Bronchial epithelial cell (primary cell): Measurements from ENCODE around the gene DUSP22. TPM values are rescaled to one million over a fixed set of nuclear protein-coding genes. Genes with fewer than 3 reads are reported as not detected.

ENCODE experiments used
- DNase-seq: peaks from one replicate; pipeline ENCODE4 v3.0.0-alpha.2; 2010; ENCODE audit warnings: low read depth
- FAIRE-seq: peaks from 2 replicates; lab custom pipeline; 2011; peaks lifted over from hg19 to GRCh38; lab: Jason Lieb, UNC
- H3K27me3 ChIP-seq: 2 replicates; pipeline ENCODE4 v1.5.1; 2011; ENCODE audit warnings: low read length; ENCODE audit not compliant: control insufficient read depth, insufficient read depth
- H3K36me3 ChIP-seq: 2 replicates; pipeline ENCODE4 v1.5.1; 2011; ENCODE audit warnings: low read length; ENCODE audit not compliant: control insufficient read depth, insufficient read depth
- H3K4me3 ChIP-seq: 2 replicates; pipeline ENCODE4 v1.5.1; 2011; ENCODE audit warnings: mild to moderate bottlenecking, low read depth, low read length, control low read depth
- total RNA-seq: library from RNA; depleted of rRNA; stranded (reverse); fragments of >200 nt; gene quantifications from 2 replicates; pipeline ENCODE4 v1.2.1, GENCODE V29; 2014
- TF ChIP-seq, protein P1 (sequence below): IDR thresholded peaks from 2 replicates; pipeline ENCODE4 v1.5.1; 2011; ENCODE audit warnings: mild to moderate bottlenecking, moderate library complexity, low read length, control low read depth, inconsistent platforms; ENCODE audit not compliant: insufficient read depth, severe bottlenecking

The DUSP22 gene
- total RNA-seq, 1 donor from 2014 or later: 33.7 TPM

DNA sequence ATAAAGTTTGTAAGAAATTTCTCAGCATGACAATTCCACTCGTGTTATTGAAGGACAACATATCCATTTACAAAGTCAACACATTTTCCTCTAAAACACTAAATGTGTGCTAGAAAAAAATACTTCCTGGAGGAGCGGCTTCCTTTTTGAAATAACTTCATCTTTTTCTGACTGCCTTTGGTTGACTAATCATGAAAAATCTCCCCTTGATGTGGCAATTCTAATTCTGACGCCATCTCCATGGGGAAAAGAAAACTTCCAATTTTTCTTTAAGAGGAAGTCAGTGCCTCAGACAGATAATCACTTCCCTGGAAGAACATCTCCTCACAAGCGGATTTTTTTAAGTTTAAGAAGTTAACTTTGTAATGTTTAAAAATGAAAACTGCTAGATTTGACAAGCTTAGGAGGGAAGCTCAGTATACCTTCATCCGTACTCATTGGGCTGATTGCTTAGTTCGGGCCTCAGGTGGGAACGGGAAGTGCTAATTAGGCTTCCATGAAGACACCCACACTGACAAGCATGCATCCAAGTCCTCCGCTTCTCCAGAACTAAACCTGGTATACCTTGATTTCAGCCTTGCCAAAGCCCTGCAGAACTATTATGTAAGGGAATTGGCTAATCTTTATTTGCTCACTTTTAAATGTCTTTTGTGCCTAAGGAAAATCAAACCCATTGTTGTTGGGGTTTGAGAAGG, 35.1 kb upstream of the DUSP22 start:
- TF ChIP-seq, protein P1, sequence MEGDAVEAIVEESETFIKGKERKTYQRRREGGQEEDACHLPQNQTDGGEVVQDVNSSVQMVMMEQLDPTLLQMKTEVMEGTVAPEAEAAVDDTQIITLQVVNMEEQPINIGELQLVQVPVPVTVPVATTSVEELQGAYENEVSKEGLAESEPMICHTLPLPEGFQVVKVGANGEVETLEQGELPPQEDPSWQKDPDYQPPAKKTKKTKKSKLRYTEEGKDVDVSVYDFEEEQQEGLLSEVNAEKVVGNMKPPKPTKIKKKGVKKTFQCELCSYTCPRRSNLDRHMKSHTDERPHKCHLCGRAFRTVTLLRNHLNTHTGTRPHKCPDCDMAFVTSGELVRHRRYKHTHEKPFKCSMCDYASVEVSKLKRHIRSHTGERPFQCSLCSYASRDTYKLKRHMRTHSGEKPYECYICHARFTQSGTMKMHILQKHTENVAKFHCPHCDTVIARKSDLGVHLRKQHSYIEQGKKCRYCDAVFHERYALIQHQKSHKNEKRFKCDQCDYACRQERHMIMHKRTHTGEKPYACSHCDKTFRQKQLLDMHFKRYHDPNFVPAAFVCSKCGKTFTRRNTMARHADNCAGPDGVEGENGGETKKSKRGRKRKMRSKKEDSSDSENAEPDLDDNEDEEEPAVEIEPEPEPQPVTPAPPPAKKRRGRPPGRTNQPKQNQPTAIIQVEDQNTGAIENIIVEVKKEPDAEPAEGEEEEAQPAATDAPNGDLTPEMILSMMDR: no peak
- peak; percentile 87 for DNase-seq
- peak; percentile 91 for FAIRE-seq
- no peaks in the 10 kb centered on the region for H3K27me3 ChIP-seq
- no peak overlapping the region for H3K4me3 ChIP-seq
- no peaks in the 10 kb centered on the region for H3K36me3 ChIP-seq

DNA sequence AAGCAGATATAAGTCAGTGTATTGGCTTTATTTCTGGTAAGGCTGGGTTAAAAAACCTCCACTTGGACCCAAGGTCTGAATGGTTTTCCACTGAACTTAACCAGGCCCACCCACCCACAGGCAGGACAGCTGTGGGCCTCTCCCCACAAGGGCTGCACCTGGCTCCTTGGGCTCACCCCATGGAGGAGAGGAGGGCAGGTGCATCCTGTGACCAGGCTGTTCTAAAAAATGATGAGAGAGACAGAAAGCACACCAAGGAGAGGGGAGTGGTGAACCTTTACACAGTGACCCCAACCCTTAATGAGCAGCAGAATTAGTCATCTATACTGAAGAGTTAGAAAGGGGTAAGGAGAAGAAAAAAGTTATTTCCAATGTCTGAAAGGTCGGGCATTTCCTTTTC, 34.5 kb upstream of the DUSP22 start:
- no peak for DNase-seq
- H3K36me3 ChIP-seq: no peaks in the 10 kb centered on the region
- no peaks in the 10 kb centered on the region for H3K27me3 ChIP-seq
- TF ChIP-seq, protein P1: no peak
- FAIRE-seq: no peak
- no peak overlapping the region for H3K4me3 ChIP-seq

DNA sequence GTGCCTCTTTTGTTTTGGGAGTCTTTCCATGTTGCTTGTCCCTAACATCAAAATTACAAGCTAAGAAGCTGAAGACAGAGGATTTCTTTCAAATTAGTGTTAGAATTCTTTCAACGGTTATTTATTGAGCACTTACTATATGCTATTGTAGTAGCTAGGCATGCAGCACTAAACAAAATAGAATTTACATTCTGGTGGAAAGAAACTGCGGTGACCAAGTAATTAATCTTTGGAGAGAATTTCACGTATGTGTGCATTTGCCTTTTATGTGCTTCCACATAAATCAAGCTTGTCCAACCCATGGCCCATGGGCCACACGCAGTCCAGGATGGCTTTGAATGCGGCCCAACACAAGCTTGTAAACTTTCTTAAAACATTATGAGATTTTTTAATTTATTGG, 33.0 kb upstream of the DUSP22 start:
- DNase-seq: no peak
- FAIRE-seq: no peak
- H3K27me3 ChIP-seq: no peaks in the 10 kb centered on the region
- TF ChIP-seq, protein P1: no peak
- H3K4me3 ChIP-seq: no peak overlapping the region
- H3K36me3 ChIP-seq: no peaks in the 10 kb centered on the region

DNA sequence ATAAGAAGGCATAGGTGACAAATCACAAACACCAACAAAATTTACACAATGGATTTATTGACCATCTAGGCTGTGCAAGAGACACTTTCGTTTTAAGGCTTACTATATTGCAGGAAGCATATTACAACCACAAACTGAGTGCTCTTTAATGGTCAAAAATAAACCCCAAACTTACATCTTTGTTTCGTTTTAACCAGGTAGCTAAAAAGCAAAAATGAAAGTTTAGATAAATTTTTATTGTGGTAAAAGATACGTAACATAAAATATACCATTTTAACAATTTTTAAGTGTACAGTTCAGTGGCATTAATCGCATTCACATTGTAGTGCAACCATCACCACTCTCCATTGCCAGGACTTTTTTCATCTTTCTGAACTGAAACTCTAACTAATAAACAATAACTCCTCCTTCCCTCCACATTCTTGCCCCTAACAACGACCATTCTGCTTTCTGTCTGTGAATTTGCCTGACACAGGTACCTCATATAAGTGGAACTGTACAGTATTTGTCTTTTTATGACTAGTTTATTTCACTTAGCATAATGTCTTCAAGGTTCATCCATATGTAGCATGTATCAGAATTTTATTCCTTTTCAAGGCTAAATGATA, 32.3 kb upstream of the DUSP22 start:
- FAIRE-seq: no peak
- TF ChIP-seq, protein P1: no peak
- Histone ChIP-seq H3K4me3 (no peak overlapping the region), H3K36me3 (no peaks in the 10 kb centered on the region), H3K27me3 (no peaks in the 10 kb centered on the region)
- DNase-seq: no peak

DNA sequence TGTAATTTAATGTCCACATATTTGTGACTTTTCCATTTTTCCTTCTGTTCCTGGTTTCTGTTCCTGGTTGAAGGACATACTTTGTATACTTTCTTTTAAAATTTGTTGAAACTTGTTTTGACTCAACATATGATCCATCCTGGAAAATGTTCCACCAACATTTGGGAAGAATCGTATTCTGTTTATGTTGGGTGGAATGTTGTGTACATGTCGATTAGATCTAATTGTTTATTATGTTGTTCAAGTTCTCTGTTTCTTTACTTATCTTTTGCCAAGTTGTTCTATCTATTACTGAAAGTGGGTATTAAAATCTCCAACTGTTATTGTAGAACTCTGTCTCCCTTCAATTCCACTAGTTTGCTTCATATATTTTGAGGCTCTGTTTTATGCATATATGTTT, 27.7 kb upstream of the DUSP22 start:
- no peak for FAIRE-seq
- TF ChIP-seq, protein P1: no peak
- DNase-seq: no peak
- H3K36me3 ChIP-seq: no peaks in the 10 kb centered on the region
- H3K27me3 ChIP-seq: no peaks in the 10 kb centered on the region
- no peak overlapping the region for H3K4me3 ChIP-seq

DNA sequence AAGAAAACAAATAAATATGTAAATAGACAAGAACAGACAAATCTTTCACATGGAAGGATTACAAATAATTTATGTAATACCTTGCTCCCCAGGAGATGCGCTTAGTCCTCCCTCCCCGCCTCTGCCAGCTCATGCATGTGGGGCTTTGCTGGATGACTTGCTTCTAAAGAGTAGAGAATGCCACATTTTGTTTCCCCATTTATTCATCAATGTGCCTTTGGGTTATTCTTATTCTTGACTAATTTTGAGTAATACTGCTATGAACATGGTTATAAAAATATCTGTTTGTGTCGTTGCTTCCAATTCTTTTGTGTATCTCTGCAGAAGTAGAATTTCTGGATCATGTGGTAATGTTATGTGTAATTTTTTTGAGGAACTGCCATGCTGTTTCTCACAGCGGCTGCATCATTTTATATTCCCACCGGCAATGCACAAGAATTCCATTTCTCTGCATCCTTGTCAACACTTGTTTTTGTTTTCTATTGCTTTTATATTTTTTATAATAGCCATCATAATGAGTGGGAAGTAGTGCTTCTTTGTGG, 23.8 kb upstream of the DUSP22 start:
- TF ChIP-seq, protein P1: no peak
- H3K27me3 ChIP-seq: no peaks in the 10 kb centered on the region
- no peak overlapping the region for H3K4me3 ChIP-seq
- no peak for DNase-seq
- no peaks in the 10 kb centered on the region for H3K36me3 ChIP-seq
- no peak for FAIRE-seq
